ENCODE measurements around the gene CCDC13.

Gene CCDC13

GRCh38 chr3:42780892-42781700, 8.0 kb upstream of the CCDC13 start:
- Histone ChIP-seq H3K4me2 (ENCODE audit: low read length) (no peak overlapping the region), H3K27me3 (ENCODE audit: control insufficient read depth, low read length) (no peaks in the 10 kb centered on the region), H4K20me1 (ENCODE audit: control insufficient read depth, insufficient read depth, low read depth, low read length) (no peaks in the 10 kb centered on the region), H3K4me1 (ENCODE audit: control insufficient read depth, low read length) (no peaks in the 10 kb centered on the region), H3K27ac (ENCODE audit: low read depth, low read length) (no peak overlapping the region), H3K9me2 (replicated peaks; ENCODE audit: control insufficient read depth, low read length) (no peaks in the 10 kb centered on the region), H3K4me3 (ENCODE audit: low read length) (no peak overlapping the region), H3K36me3 (ENCODE audit: control insufficient read depth, low read length) (peaks cover 21% of the 10 kb centered on the region), H3K9me3 (ENCODE audit: control insufficient read depth, insufficient read depth, low read length) (no peaks in the 10 kb centered on the region), H3F3A (ENCODE audit: control insufficient read depth, insufficient read depth) (peaks cover 6% of the 10 kb centered on the region; the same call in 1 of the 2 replicates), H3K79me2 (ENCODE audit: control insufficient read depth, low read length) (no peaks in the 10 kb centered on the region)
- no peak for TF ChIP-seq EZH2phosphoT487 (IDR thresholded peaks at IDR 0.05; ENCODE audit: borderline replicate concordance, low read length)
- peak; percentile 77 for TF ChIP-seq CTCF (IDR thresholded peaks at IDR 0.05; ENCODE audit: low read depth, low read length, poor library complexity, severe bottlenecking)

GRCh38 chr3:42780398-42780797, 7.3 kb upstream of the CCDC13 start:
- H3K9me3 ChIP-seq (ENCODE audit: control insufficient read depth, insufficient read depth, low read length): no peaks in the 10 kb centered on the region
- no peaks in the 10 kb centered on the region for H3K79me2 ChIP-seq (ENCODE audit: control insufficient read depth, low read length)
- no peak overlapping the region for H3K4me3 ChIP-seq (ENCODE audit: low read length)
- H3K27ac ChIP-seq (ENCODE audit: low read depth, low read length): no peak overlapping the region
- no peaks in the 10 kb centered on the region for H3K4me1 ChIP-seq (ENCODE audit: control insufficient read depth, low read length)
- H3K9me2 ChIP-seq (replicated peaks; ENCODE audit: control insufficient read depth, low read length): no peaks in the 10 kb centered on the region
- no peaks in the 10 kb centered on the region for H3K27me3 ChIP-seq (ENCODE audit: control insufficient read depth, low read length)
- peaks cover 14% of the 10 kb centered on the region for H3K36me3 ChIP-seq (ENCODE audit: control insufficient read depth, low read length)
- no peak for TF ChIP-seq EZH2phosphoT487 (IDR thresholded peaks at IDR 0.05; ENCODE audit: borderline replicate concordance, low read length)
- TF ChIP-seq CTCF (IDR thresholded peaks at IDR 0.05; ENCODE audit: low read depth, low read length, poor library complexity, severe bottlenecking): no peak
- no peaks in the 10 kb centered on the region for H4K20me1 ChIP-seq (ENCODE audit: control insufficient read depth, insufficient read depth, low read depth, low read length)
- no peak overlapping the region for H3K4me2 ChIP-seq (ENCODE audit: low read length)
- H3F3A ChIP-seq (ENCODE audit: control insufficient read depth, insufficient read depth): peaks cover 8% of the 10 kb centered on the region; the same call in 1 of the 2 replicates

GRCh38 chr3:42778644-42779043, 5.6 kb upstream of the CCDC13 start:
- H4K20me1 ChIP-seq (ENCODE audit: control insufficient read depth, insufficient read depth, low read depth, low read length): no peaks in the 10 kb centered on the region
- peaks cover 8% of the 10 kb centered on the region; the same call in 1 of the 2 replicates for H3F3A ChIP-seq (ENCODE audit: control insufficient read depth, insufficient read depth)
- no peaks in the 10 kb centered on the region for H3K9me3 ChIP-seq (ENCODE audit: control insufficient read depth, insufficient read depth, low read length)
- no peaks in the 10 kb centered on the region for H3K27me3 ChIP-seq (ENCODE audit: control insufficient read depth, low read length)
- H3K36me3 ChIP-seq (ENCODE audit: control insufficient read depth, low read length): peaks cover 10% of the 10 kb centered on the region
- no peak overlapping the region for H3K4me2 ChIP-seq (ENCODE audit: low read length)
- TF ChIP-seq CTCF (IDR thresholded peaks at IDR 0.05; ENCODE audit: low read depth, low read length, poor library complexity, severe bottlenecking) (no peak), EZH2phosphoT487 (IDR thresholded peaks at IDR 0.05; ENCODE audit: borderline replicate concordance, low read length) (no peak)
- H3K27ac ChIP-seq (ENCODE audit: low read depth, low read length): no peak overlapping the region
- H3K79me2 ChIP-seq (ENCODE audit: control insufficient read depth, low read length): no peaks in the 10 kb centered on the region
- H3K4me3 ChIP-seq (ENCODE audit: low read length): no peak overlapping the region
- no peaks in the 10 kb centered on the region for H3K4me1 ChIP-seq (ENCODE audit: control insufficient read depth, low read length)
- H3K9me2 ChIP-seq (replicated peaks; ENCODE audit: control insufficient read depth, low read length): no peaks in the 10 kb centered on the region

All from DOHH2 (cell line).